ENCODE measurements around the gene HAL. TPM values are rescaled to one million over a fixed set of nuclear protein-coding genes. Genes with fewer than 3 reads are reported as not detected.
A peak's percentile ranks its signal among the peaks of the same experiment; 100 is the strongest.

The HAL gene
- total and polyA plus RNA-seq, 2 of the 13 experiments (the other 11 are each of a cell fraction or from before 2014, with no cell fraction given): 0.89 to 37.8 TPM

DNA sequence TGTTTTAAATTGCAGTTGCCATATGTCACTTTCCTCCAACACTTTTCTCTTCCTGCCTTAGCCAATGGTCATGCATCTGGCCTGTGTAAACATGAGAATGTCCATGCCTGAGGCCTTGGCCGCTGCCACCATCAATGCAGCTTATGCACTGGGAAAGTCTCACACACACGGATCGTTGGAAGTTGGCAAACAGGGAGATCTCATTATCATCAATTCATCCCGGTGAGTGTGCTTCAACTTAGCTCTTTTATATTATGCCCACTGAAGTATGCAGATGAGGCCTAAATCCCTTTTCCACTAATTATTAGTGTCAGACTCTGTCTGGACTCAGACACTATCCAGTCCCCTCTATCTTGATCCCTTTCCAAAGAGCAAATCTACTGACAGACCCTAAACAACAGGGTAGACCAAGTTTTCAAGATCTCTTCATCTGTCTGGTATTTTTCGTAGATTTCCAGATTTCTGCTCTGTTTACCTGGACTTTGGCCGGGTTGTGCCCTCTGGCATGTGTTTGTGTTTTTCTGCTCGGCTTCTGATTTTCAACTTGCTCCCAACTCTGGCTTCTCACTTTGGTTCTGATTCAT lies 29.8 kb downstream of the HAL start (continued):
- TF ChIP-seq, protein P1, sequence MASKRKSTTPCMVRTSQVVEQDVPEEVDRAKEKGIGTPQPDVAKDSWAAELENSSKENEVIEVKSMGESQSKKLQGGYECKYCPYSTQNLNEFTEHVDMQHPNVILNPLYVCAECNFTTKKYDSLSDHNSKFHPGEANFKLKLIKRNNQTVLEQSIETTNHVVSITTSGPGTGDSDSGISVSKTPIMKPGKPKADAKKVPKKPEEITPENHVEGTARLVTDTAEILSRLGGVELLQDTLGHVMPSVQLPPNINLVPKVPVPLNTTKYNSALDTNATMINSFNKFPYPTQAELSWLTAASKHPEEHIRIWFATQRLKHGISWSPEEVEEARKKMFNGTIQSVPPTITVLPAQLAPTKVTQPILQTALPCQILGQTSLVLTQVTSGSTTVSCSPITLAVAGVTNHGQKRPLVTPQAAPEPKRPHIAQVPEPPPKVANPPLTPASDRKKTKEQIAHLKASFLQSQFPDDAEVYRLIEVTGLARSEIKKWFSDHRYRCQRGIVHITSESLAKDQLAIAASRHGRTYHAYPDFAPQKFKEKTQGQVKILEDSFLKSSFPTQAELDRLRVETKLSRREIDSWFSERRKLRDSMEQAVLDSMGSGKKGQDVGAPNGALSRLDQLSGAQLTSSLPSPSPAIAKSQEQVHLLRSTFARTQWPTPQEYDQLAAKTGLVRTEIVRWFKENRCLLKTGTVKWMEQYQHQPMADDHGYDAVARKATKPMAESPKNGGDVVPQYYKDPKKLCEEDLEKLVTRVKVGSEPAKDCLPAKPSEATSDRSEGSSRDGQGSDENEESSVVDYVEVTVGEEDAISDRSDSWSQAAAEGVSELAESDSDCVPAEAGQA (IDR thresholded peaks at IDR 0.05; ENCODE audit: low read depth): 0 out of 2 replicates have a peak, but pooled peaks have one; percentile 55
- TF ChIP-seq, protein P1 (CRISPR knock-in tag; IDR thresholded peaks at IDR 0.05; ENCODE audit: borderline replicate concordance): peak; percentile 32; the same call in 1 of the 2 replicates
- TF ChIP-seq, protein P2, sequence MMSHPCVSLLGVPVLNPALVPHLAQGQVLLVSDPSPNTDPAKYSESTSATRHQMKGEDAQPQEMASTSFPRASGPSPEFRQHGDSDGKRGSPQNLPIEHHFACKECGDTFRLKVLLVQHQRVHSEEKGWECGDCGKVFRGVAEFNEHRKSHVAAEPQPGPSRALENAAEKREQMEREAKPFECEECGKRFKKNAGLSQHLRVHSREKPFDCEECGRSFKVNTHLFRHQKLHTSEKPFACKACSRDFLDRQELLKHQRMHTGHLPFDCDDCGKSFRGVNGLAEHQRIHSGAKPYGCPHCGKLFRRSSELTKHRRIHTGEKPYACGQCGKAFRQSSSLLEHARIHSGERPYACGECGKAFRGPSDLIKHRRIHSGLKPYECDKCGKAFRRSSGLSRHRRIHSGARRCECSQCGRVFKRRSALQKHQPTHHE (CRISPR knock-in tag; IDR thresholded peaks at IDR 0.05; ENCODE audit: borderline replicate concordance): 0 out of 2 replicates have a peak, but pooled peaks have one; percentile 40
- 0 out of 2 replicates have a peak, but pooled peaks have one; percentile 47 for TF ChIP-seq KDM3A (CRISPR knock-in tag; IDR thresholded peaks at IDR 0.05; ENCODE audit: low read depth)
- TF ChIP-seq ZNF205 (CRISPR knock-in tag; IDR thresholded peaks at IDR 0.05): no peak
- 0 out of 2 replicates have a peak, but pooled peaks have one; percentile 12 for TF ChIP-seq FOXK2 (IDR thresholded peaks at IDR 0.05)
- no peak for TF ChIP-seq LCORL (IDR thresholded peaks at IDR 0.05)
- 0 out of 2 replicates have a peak, but pooled peaks have one; percentile 29 for TF ChIP-seq LCORL (CRISPR knock-in tag; IDR thresholded peaks at IDR 0.05)
- no peak for TF ChIP-seq ZFP36L1 (CRISPR knock-in tag; IDR thresholded peaks at IDR 0.05)
- peak; percentile 74; the same call in 1 of the 2 replicates for TF ChIP-seq NFIC (IDR thresholded peaks at IDR 0.05; ENCODE audit: low read length)
- peak; percentile 61 for TF ChIP-seq RXRB (CRISPR knock-in tag; IDR thresholded peaks at IDR 0.05; ENCODE audit: borderline replicate concordance)
- TF ChIP-seq YEATS4 (CRISPR knock-in tag; IDR thresholded peaks at IDR 0.05; ENCODE audit: borderline replicate concordance): no peak
- TF ChIP-seq MXD4 (CRISPR knock-in tag; IDR thresholded peaks at IDR 0.05): peak; percentile 22; the same call in 1 of the 2 replicates
- TF ChIP-seq ZNF839 (CRISPR knock-in tag; IDR thresholded peaks at IDR 0.05; ENCODE audit: borderline replicate concordance): no peak
- TF ChIP-seq, protein P3, sequence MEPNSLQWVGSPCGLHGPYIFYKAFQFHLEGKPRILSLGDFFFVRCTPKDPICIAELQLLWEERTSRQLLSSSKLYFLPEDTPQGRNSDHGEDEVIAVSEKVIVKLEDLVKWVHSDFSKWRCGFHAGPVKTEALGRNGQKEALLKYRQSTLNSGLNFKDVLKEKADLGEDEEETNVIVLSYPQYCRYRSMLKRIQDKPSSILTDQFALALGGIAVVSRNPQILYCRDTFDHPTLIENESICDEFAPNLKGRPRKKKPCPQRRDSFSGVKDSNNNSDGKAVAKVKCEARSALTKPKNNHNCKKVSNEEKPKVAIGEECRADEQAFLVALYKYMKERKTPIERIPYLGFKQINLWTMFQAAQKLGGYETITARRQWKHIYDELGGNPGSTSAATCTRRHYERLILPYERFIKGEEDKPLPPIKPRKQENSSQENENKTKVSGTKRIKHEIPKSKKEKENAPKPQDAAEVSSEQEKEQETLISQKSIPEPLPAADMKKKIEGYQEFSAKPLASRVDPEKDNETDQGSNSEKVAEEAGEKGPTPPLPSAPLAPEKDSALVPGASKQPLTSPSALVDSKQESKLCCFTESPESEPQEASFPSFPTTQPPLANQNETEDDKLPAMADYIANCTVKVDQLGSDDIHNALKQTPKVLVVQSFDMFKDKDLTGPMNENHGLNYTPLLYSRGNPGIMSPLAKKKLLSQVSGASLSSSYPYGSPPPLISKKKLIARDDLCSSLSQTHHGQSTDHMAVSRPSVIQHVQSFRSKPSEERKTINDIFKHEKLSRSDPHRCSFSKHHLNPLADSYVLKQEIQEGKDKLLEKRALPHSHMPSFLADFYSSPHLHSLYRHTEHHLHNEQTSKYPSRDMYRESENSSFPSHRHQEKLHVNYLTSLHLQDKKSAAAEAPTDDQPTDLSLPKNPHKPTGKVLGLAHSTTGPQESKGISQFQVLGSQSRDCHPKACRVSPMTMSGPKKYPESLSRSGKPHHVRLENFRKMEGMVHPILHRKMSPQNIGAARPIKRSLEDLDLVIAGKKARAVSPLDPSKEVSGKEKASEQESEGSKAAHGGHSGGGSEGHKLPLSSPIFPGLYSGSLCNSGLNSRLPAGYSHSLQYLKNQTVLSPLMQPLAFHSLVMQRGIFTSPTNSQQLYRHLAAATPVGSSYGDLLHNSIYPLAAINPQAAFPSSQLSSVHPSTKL (CRISPR knock-in tag; IDR thresholded peaks at IDR 0.05): peak; percentile 68
- peak; percentile 43; the same call in 1 of the 2 replicates for TF ChIP-seq BHLHE40 (IDR thresholded peaks at IDR 0.05; ENCODE audit: low read length)
- no peak for TF ChIP-seq ZIK1 (CRISPR knock-in tag; IDR thresholded peaks at IDR 0.05; ENCODE audit: borderline replicate concordance, low read depth)
- TF ChIP-seq NR2F2 (IDR thresholded peaks at IDR 0.05; ENCODE audit: borderline replicate concordance, low read depth): peak; percentile 88
- TF ChIP-seq FIP1L1 (IDR thresholded peaks at IDR 0.05; ENCODE audit: borderline replicate concordance, insufficient read depth, low read depth, low read length): no peak
- no peak for TF ChIP-seq NFE2 (CRISPR knock-in tag; IDR thresholded peaks at IDR 0.05)
